ENCODE results near the gene ZBTB16.

Gene ZBTB16

DNA sequence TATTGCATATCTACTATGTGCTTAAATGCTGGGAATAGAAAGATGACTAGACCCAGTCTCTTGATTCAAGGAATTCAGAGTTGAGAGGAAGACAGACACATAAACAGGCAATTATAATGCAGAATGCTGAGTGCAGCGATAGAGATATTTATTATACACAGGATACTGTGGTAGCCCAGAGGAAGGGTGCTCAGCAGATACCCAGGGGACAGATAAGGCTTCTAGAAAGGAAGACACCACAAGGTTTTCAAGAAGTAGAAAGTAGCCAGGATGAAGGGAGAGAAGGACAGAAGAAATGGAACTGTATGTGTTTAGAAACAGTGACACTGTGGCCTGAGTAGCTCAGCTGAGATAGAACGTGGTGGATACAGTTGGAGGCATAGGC, 157.3 kb downstream of the ZBTB16 start:
- no peak for DNase-seq

DNA sequence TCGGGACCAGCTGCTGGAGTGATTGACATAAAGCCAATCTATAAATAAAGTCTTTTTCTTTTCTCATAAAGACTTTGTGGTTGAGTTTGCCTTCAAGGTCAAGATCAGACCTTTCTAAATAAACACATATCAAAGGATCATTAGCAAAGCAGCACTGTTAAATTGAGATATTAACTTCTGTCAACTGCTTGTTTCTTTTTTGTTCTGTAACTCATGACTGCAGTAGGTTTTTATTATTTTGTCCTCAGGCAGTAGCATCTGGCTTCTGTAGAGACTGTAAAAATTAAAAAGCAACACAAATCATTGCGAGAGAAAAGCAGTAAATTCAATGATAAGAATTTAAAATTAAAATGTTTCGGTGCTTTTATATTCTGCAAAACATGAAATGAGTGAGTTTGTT, 159.0 kb downstream of the ZBTB16 start:
- no peak for DNase-seq

DNA sequence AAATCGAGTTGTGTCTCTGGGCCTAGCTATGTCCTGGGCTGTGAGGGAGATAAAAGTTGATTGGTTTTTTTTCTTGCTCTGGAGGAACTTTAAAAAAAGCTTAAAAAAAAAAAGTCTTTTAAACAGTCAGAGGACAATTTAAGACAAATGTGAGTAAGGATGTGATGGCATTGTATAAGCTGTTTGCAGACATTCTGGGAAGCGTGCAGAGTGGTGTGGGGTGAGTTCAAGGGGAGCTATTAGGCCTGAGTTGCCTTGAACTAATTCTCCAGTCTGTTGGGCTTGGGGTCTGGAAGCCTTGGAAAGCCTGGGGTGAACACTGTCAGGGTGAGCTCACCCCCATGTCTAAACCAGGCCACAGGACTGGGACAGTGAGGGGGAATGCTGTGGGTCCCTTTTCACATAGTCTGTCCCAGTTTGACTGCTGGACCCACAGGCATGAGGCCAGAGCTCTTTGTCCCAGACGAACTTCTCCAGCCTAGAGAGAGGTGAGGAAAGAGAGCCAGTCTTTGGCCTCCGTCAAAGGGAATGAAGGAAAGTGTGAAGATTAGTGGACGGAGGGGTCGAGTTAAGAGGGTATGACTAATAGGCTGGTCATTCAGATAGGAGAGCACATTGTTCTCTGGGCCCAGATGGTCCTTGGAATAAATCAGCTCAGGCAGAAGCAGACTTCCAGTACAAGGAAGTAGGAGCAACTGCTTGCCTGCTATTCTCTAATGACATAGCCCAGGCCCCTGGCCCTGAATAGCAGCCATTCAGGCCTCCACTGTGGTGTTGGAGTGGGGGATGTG, 160.2 kb downstream of the ZBTB16 start:
- DNase-seq = no peak

DNA sequence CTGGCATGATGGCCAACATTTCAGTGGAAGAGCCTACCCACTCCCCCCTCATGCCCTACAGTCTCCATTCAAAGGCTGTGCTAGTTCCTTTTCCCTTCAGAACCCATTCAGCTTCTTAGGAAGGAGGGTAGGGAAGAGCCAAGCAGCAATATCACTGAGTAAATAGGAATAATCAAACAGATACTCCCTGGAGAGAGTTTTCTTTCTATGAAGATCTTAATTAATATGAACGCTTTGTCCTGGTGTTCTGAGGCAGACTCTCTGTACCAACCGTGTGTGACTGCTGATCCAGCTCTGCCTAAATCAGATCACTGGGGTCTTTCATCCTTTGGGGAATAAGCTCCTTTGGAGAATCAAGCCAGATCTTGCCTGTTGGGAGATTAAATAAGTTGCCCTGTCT, 161.5 kb downstream of the ZBTB16 start:
- DNase-seq = no peak

DNA sequence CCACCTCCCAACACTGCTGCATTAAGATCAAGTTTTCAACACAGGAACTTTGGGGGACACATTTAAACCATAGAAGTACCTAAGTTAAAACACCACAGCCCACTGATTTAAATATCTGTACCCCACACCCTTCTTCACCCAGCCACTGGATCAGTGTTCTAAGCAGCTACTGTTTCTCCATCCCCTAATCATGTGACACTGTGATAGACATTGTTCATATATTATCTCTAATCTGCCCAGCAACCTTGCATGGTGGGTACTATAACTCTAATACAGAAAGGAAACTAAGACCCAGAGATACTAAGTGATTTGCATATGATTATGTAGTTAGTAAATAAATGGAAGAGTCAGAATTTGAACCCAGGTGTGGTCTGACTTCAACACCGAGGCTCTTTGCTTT, 166.2 kb downstream of the ZBTB16 start:
- no peak for DNase-seq

DNA sequence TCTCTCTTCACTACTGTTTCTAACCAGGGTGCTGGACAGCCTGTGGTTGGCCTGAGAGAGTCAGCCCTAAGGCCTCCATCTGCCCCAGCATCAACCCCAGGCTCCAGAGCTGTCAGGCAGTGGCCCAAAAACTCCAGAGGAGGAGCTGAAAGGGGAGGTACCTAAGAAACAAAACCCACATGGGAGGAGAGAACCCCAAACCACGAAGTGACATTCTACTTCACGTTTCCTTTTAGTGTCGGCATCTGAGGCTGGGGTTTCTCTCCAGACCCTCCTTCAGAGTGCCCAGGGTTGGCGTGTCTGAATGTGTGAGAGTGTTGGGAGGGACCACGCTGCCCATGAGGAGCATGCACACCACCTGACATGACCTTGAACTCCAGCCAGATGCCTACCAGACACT, 166.8 kb downstream of the ZBTB16 start:
- no peak for DNase-seq

DNA sequence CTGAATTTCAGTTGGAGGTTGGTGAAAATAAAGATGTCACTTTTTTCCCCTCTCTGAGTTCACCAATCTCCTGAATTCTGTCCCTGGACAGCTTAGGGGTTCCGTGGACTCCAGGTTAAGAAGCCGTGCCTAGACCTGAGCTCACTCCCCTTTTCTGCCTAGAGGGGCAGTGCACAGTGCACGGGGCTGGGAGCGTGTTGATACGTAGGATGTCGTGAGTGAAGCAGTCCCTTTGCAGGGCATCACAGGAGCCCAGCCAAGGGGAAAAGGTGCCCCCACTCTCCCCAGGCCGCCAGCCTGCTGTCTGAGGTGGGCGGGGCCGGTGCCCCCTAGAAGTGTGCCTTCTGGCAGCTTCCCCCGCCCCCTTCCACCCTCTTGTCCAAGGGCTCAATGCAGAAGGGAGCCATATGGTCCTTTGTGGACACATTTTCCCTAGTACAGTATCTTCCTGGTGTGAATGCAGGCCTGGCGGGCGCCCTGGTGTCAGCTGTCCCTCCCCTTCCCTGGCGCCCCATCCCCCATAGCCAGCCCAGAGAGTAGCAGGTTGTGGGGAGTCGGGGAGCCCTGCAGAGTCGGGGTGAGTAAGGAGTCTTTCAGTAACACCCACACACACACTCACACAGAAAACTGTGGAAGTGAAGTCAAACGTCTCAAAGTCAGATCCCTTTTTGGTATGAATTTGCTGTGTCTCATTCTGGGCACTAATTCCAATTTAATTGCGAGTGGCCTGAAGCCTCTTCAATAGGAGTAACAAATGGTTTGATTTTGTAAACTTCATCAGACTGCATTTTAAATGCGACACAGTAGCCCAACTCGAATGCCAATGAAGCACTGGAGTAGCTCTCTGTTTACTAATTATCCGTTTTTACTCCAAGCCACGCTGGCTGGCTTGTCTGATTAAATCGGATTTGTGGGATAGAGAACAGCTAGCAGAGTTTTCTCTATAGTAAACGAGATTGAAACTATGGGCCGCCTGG, 169.2 kb downstream of the ZBTB16 start:
- DNase-seq = no peak

DNA sequence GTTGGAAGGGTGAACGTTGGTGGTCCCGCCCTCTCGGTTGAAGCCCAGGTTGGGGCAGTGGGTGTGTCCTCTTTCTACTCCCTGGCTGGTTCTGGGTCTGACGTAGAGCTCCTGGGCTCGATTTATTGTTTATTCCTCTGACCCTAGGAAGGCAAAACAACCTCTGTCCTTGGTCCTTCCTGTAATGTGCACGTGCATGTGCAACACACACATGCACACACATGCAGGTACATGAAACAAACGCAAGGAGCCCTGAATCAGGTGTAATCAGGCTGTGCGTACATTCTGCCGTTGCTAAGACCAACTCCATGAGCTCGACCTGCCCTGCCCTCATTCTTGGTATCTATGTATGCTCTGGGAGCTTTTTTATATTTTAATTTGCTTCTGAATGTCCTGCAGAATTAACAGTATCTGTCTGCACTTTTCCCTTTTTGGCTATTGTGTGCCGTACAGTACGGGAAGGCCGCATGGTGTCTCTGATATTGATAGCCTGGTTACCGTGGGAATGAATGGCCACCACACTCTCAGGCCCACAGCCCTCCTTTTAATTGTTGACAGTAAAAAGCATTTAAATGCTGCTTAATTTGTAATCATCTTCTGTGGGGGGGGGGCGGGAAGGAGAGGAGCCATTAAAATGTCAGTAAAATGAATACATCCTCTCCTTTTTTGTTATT, 170.7 kb downstream of the ZBTB16 start:
- no peak for DNase-seq

DNA sequence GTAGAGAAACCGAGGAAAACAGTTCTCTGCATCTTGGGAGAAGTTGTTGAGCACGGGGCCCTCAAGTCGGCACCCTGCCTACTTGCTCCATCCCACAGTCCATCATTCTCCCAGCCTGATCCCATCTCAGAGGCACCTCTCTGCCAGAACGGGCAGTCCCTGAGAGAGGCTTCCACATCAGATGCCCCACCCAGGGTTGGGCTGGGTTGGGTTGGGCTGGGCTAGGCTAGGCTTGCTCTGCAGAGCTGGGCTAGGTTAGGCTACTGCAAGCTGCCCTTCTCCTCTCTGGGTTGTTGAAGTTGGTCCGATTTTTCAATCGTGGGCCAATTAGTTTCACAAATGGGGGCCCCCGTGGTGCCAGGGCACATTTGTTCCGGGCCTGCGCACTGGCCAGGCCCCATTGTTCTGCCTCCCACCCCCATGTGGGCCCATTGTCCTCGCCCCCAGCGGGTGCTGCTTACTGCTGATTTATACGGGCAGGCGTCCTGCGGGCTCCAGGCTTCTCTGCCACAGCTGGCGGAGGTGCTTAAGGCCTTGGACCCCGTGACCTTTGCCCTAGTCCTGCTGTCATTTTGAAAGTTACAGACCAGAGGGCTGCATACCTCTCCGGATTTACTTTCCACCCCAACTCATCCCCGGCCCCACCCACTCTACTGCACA, 173.0 kb downstream of the ZBTB16 start:
- no peak for DNase-seq

DNA sequence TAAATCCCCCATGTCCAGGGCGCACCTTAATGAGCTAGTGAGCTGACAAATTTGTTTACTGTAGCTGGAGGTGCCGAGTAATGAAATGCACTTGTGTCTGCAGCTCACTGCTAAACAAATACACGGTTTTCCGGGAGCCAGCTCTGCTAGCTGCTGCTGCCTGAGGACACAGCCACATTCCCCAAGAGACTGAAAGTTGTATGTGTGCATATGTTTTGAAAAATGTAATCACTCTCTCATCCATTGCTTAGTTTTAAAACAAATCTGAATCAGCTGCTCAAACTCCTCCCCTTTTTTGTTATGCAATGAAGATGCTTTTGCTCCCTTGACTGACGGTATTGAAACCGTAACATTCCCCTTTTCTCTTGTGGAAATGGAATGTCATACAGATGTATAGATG, 174.2 kb downstream of the ZBTB16 start:
- DNase-seq = peak; percentile 3

DNA sequence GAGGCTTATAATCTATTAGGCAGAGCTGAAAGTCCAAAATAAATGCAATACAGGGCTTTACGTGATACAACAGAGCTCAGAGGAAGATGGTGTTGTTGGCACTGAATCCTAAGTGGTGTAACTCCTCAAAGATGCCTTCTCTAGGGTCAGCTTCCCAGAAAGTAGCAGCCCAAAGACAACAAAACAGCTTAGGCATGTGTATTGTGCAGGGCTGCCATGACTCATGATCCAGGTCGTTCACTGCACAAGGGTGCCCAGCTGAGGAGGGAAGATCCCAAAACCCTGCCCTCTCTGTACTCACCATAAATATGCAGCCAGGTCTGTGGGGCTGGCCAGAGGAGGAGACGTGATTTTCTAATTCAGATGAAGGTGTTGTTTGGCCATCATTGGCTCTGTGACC, 177.3 kb downstream of the ZBTB16 start:
- no peak for DNase-seq

DNA sequence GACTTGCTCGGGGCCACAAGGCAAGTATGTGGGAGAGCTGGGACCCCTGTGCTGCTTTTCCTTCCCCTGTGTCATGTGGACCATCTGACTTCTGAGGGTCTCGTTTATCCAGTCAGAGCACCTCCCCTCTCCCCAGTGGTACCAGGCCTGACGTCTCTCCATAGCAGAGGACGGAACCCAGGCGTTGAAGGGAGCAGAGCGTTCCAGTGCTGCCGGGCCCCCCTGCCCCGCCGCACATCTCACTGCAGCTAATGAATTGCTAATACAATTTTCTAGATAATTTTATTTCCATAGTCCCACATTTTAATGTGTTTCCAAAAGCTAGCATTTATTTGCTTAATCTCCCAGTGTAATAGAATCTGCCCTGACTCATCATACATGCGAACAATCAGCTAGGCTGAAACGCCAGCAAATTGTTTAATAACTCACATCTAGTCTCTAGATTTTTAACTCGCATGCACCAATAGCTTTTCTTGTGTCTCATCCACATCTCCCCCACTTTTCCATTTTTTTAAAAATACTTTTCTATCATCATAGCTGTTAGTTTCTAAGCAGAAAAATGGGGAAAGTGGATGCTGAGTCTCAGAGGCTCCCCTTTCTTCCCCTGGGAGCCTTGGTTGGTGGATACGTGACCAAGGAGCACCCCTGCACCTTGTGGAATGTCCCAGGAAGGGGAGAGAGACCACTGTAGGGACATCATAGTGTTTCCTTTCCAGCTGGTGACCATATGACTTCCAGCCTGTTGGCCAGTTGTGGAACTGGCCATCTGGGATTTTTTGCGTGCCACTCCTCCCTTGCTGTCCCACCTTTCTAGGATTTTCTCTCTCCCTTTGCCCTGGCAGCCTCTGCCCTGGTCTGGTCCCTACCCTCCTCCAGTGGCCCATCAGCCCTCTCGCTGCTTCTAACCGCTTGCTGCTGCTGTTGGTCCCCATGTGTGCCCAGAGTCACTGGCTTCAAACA, 178.1 kb downstream of the ZBTB16 start:
- DNase-seq = no peak

DNA sequence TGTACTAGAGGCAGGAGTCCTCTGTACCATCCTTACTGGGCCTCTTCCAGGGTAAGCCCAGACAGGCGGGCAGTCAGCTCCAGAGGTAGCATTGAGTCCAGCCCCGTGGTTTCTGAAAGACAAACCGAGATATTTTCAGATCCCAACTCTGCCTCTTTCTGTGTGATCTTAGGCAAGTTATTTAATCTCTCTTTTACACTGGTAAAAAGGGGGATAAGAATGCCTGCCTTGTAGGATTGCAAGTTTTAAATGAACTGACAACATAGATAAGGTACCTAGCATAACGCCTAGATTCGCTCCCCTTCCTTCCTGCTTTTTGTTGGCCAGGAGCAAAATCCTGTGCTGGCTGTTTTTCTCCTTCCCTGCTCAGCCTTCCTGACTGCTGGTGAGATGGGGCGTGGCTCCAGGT, 180.2 kb downstream of the ZBTB16 start:
- DNase-seq = no peak

DNA sequence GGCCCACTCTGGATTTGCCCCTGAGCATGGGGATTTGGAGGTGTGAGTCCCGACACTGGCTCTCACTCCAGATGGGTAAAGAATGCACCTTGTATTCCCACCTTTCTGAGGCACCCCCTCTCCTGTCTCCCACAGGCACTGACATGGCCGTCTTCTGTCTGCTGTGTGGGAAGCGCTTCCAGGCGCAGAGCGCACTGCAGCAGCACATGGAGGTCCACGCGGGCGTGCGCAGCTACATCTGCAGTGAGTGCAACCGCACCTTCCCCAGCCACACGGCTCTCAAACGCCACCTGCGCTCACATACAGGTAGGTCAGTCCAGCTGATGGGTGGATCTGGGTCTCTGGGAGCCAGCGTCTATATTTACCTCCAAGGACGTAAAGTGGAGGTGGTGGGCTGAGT, 182.5 kb downstream of the ZBTB16 start:
- no peak for DNase-seq

DNA sequence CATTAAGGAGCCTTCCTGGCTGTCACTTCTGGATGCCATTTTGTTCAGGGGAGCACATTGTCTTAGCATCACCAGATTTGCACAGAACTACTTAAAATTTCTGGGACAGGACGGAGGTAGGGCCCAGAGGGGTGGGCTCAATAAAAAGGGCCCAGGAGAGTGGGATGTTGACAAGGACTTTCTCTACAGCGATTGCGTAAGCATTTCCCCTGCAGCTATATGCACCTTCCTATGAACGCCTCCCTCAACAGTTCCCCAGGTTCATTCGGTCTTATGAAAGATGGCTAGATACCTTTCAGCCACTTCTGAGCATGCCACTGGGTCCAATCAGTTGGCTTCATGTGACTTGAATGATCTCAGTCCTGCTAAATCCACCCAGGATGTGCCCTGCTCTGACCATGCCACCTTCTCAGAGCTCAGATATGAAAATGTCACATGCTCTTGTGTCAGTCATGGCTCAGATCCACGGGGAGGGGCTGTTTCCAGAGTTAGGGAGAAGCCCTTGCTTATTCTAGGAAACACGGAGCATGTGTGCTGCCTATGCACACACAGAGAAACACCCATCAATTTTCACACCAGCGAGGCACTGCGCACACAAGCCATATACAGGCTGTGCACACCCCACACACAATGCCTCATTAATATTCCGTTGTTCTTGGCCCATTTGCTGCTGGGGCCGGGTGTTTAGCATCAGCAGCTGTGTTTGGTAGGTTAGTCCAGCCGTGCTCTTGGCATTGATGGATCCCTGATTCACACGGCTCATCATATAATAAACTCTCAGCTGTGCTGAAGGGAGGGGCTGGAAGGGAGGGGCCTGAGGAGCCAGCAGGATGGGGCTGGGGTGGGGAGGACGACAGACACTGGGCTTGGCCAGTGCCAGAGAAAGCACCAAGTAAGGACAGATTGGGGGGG, 184.2 kb downstream of the ZBTB16 start:
- DNase-seq = no peak

DNA sequence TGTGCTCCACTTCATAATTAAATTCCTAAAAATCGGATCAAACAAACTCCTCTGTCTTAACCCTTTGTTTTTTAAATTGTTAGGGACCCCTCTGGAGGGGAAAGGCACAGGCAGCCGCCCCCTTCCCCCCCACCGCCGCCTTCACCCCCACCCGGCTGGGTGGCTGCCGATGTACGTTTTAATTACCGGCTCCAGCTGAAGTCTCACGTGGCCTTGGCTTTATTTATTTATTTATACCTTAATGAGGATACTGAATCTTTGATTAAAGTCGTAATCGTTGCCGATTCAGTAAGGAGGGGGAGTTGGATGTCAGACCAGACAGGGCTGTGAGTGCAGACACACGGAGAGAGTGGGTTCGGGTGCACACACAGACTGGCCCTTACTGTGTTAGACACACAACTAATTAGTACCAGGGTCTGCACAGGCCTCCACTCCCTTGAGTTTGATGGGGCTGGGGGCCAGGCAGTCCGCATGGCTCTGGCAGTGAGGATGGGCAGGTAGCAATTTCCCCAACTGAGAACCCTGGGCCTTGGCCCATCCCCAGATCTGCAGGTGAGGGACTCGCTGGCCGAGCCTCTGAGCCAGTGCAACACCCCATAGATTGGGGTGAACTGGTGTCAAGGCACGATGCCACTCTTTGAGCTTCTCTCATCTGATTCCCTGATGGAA, 185.3 kb downstream of the ZBTB16 start:
- no peak for DNase-seq

DNA sequence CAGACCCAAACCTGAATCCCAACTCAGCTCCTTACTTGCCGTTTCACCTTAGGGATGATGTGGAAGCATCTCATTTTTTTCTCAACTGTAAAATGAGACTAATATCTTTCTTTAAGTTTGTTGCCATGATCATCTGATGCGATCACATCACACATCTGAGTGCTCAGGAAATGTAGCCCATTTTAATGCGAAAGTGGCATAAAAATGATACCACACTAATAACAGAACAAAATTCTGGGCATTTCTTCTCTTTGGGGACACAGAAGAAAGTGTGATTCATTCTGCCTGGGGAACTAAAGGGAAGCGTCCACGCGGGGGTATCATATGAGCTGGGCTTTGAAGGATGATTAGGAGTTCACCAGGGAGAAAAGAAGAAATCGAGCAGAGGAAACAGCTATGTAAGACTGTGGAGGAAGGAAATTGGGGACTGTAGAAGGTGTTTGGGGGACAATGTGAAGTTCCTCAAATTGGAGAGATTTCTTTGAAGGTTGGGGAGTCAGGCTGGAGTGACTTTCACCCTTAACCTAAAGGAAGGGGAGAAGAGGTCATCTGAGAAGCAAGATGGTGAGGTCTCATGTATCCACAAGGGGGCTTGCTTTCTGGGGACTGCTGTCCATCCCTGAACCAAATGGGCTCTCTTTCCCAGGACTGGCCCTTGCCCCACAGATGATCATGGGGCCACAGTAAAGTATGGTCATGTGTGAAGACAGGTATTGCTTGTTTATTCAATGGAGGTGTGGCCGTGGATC, 187.0 kb downstream of the ZBTB16 start:
- no peak for DNase-seq

DNA sequence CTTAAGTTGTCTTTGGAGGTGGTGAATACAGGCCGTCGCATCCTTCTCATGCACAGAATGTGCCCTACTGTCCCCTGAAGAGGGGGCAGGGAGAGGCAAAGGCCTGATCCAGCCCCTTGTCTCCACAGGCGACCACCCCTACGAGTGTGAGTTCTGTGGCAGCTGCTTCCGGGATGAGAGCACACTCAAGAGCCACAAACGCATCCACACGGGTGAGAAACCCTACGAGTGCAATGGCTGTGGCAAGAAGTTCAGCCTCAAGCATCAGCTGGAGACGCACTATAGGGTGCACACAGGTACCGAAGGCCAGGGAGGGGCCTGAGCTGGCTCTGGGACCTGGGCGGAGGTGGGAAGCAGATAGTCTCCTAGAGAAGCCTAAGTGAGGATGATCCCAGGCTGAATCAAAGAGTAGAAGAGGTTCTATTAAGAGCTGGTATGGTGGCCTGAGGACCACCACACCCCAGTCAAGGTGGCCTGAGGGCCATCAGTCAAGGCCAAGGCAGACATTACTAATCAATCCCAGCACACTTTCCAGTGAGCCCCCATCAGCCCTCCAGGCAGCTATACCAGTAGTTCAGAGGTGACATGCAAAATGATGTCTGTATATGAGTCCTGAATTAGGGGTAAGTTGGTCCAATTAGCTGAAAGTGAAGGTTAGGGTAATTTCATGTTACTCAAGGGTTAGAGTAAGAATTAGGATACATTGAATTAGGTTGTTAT, 187.7 kb downstream of the ZBTB16 start:
- DNase-seq = no peak

Data from fibroblast of skin of back (primary cell).